DOHH2 (cell line): Measurements from ENCODE around the gene KLHL26.

Experiments used
- CTCF ChIP-seq: fragments of 200-600 bp; sonication (generic); IDR thresholded peaks from one replicate; pipeline ENCODE4 v1.5.1; 2014; ENCODE audit warnings: antibody characterized with exemption, mild to moderate bottlenecking, low read depth, low read length; ENCODE audit not compliant: poor library complexity, severe bottlenecking
- EZH2phosphoT487 ChIP-seq: fragments of 200-600 bp; sonication (generic); IDR thresholded peaks from 2 replicates; pipeline ENCODE4 v1.6.1; 2017; ENCODE audit warnings: borderline replicate concordance, mild to moderate bottlenecking, antibody characterized with exemption, low read length, moderate library complexity, mixed read lengths

- TF ChIP-seq CTCF (no peak), EZH2phosphoT487 (no peak)
Measured at GRCh38 chr19:18711893-18712292, 75.1 kb downstream of the KLHL26 start.
